ENCODE measurements around the gene FAM227B. TPM values are rescaled to one million over a fixed set of nuclear protein-coding genes. Genes with fewer than 3 reads are reported as not detected.
"Not testable (repeated sequence)": the region's sequence is repeated elsewhere in the genome, so short reads cannot be mapped to it uniquely, and the experiment has no call there.

The FAM227B gene
- total RNA-seq, 1 donor from 2014 or later: 2.1 TPM

GRCh38 chr15:49471248-49471647 lies 149.4 kb downstream of the FAM227B start:
- not testable (repeated sequence) for H3K36me3 ChIP-seq (ENCODE audit: control insufficient read depth, insufficient read depth, low read length); H3K4me3 ChIP-seq (ENCODE audit: low read depth, low read length); FAIRE-seq; H3K27me3 ChIP-seq (ENCODE audit: control insufficient read depth, insufficient read depth, low read length)
- peak; percentile 20 for DNase-seq (ENCODE audit: low read depth)
- peak; percentile 40 for TF ChIP-seq CTCF (IDR thresholded peaks at IDR 0.05; ENCODE audit: insufficient read depth, low read length, severe bottlenecking)

- FAIRE-seq: no peak
- no peaks in the 10 kb centered on the region for H3K27me3 ChIP-seq (ENCODE audit: control insufficient read depth, insufficient read depth, low read length)
Measured at GRCh38 chr15:49468481-49468839, 152.2 kb downstream of the FAM227B start.

GRCh38 chr15:49467746-49468480 lies 152.7 kb downstream of the FAM227B start:
- no peak for TF ChIP-seq CTCF (IDR thresholded peaks at IDR 0.05; ENCODE audit: insufficient read depth, low read length, severe bottlenecking)
- Histone ChIP-seq H3K4me3 (ENCODE audit: low read depth, low read length) (no peak overlapping the region), H3K36me3 (ENCODE audit: control insufficient read depth, insufficient read depth, low read length) (no peaks in the 10 kb centered on the region), H3K27me3 (ENCODE audit: control insufficient read depth, insufficient read depth, low read length) (no peaks in the 10 kb centered on the region)
- DNase-seq (ENCODE audit: low read depth): no peak
- no peak for FAIRE-seq

More at GRCh38 chr15:49468481-49468839, 152.2 kb downstream of the FAM227B start:
- Histone ChIP-seq H3K4me3 (ENCODE audit: low read depth, low read length) (no peak overlapping the region), H3K36me3 (ENCODE audit: control insufficient read depth, insufficient read depth, low read length) (no peaks in the 10 kb centered on the region)
- TF ChIP-seq CTCF (IDR thresholded peaks at IDR 0.05; ENCODE audit: insufficient read depth, low read length, severe bottlenecking): no peak
- peak; percentile 46 for DNase-seq (ENCODE audit: low read depth)

- FAIRE-seq: no peak
- no peaks in the 10 kb centered on the region for H3K27me3 ChIP-seq (ENCODE audit: control insufficient read depth, insufficient read depth, low read length)
- no peak overlapping the region for H3K4me3 ChIP-seq (ENCODE audit: low read depth, low read length)
- DNase-seq (ENCODE audit: low read depth): no peak
- no peak for TF ChIP-seq CTCF (IDR thresholded peaks at IDR 0.05; ENCODE audit: insufficient read depth, low read length, severe bottlenecking)
- no peaks in the 10 kb centered on the region for H3K36me3 ChIP-seq (ENCODE audit: control insufficient read depth, insufficient read depth, low read length)
Measured at GRCh38 chr15:49466119-49466518, 154.5 kb downstream of the FAM227B start.

- FAIRE-seq: no peak
- TF ChIP-seq CTCF (IDR thresholded peaks at IDR 0.05; ENCODE audit: insufficient read depth, low read length, severe bottlenecking): no peak
- no peaks in the 10 kb centered on the region for H3K36me3 ChIP-seq (ENCODE audit: control insufficient read depth, insufficient read depth, low read length)
- no peak for DNase-seq (ENCODE audit: low read depth)
- no peak overlapping the region for H3K4me3 ChIP-seq (ENCODE audit: low read depth, low read length)
- H3K27me3 ChIP-seq (ENCODE audit: control insufficient read depth, insufficient read depth, low read length): no peaks in the 10 kb centered on the region
Measured at GRCh38 chr15:49464522-49464921, 156.1 kb downstream of the FAM227B start.
